ENCODE measurements around the gene HSD17B4.

GRCh38 chr5:119554597-119554996 lies 102.3 kb downstream of the HSD17B4 start:
- TF ChIP-seq CTCF (IDR thresholded peaks at IDR 0.05) = no peak
- TF ChIP-seq POLR2A (IDR thresholded peaks at IDR 0.05) = no peak
- TF ChIP-seq POLR2AphosphoS5 (IDR thresholded peaks at IDR 0.05) = no peak
